ENCODE results near the gene ADAM17. TPM values are rescaled to one million over a fixed set of nuclear protein-coding genes. Genes with fewer than 3 reads are reported as not detected.

Gene ADAM17
- total and polyA plus RNA-seq, 4 donors = 3.3 to 14.1 (median 7.9) TPM

DNA sequence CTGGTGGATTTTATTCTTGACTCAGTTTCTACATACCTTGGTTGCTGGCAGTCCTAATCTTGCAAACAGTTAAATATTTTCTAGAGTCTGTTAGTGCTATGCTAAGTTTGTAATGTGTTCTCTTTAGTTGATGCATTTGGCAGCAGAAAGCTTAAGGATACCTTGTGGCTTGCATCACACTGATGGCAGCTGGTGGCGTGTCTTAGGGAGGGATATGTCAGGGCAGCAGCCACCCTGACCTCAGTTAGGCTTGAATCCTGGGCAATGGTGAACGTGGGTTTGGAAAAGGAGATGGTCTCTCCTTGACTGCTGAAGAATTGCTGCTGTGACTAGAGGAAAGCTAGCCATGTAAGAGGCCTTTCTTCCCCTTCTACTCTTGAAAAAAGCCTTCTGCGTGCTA lies 77.1 kb downstream of the ADAM17 start:
- Histone ChIP-seq H3K27me3 (ENCODE audit: control insufficient read depth in 4 of 4, insufficient read depth in 4 of 4, low read length in 3 of 4) (no peaks in the 10 kb centered on the region), H3K4me1 (ENCODE audit: control insufficient read depth in 4 of 4, insufficient read depth in 4 of 4, low read length in 3 of 4) (peaks cover 2 to 13% (median 6%) of the 10 kb centered on the region in 4 donors), H3K9me3 (ENCODE audit: control insufficient read depth in 4 of 4, low read length in 3 of 4) (no peaks in the 10 kb centered on the region), H3K9ac (ENCODE audit: low read depth in 1 of 2, low read length in 2 of 2) (no peak overlapping the region), H3K27ac (ENCODE audit: low read depth in 1 of 2, low read length in 2 of 2) (no peak overlapping the region), H3K4me3 (ENCODE audit: low read depth in 1 of 3, low read length in 3 of 3) (no peak overlapping the region), H3K36me3 (ENCODE audit: control insufficient read depth in 4 of 4, insufficient read depth in 3 of 4, low read depth in 1 of 4, low read length in 3 of 4) (peaks cover 19 to 30% (median 25%) of the 10 kb centered on the region in 4 donors)
- DNase-seq (ENCODE audit: low spot score) = no peak
- WGBS = 95% methylated on average over 3 of the region's 3 CpGs
- TF ChIP-seq NR2F2 (IDR thresholded peaks at IDR 0.05) (no peak), TAF1 (conservative IDR thresholded peaks at IDR 0.05) (no peak), HNF4G (IDR thresholded peaks at IDR 0.05) (no peak), JUND (IDR thresholded peaks at IDR 0.05) (no peak), RXRA (IDR thresholded peaks at IDR 0.05) (no peak), FOXA2 (IDR thresholded peaks at IDR 0.05) (no peak), EGR1 (IDR thresholded peaks at IDR 0.05; ENCODE audit: low read depth in 2 of 2) (no peak), HNF4A (conservative IDR thresholded peaks at IDR 0.05) (no peak), CTCF (IDR thresholded peaks at IDR 0.05; ENCODE audit: low read depth, low read length, missing input control) (no peak), ZBTB33 (IDR thresholded peaks at IDR 0.05) (no peak), YY1 (IDR thresholded peaks at IDR 0.05) (no peak)
- TF ChIP-seq, protein P1, sequence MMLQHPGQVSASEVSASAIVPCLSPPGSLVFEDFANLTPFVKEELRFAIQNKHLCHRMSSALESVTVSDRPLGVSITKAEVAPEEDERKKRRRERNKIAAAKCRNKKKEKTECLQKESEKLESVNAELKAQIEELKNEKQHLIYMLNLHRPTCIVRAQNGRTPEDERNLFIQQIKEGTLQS (IDR thresholded peaks at IDR 0.05) = no peak
- TF ChIP-seq, protein P2, sequence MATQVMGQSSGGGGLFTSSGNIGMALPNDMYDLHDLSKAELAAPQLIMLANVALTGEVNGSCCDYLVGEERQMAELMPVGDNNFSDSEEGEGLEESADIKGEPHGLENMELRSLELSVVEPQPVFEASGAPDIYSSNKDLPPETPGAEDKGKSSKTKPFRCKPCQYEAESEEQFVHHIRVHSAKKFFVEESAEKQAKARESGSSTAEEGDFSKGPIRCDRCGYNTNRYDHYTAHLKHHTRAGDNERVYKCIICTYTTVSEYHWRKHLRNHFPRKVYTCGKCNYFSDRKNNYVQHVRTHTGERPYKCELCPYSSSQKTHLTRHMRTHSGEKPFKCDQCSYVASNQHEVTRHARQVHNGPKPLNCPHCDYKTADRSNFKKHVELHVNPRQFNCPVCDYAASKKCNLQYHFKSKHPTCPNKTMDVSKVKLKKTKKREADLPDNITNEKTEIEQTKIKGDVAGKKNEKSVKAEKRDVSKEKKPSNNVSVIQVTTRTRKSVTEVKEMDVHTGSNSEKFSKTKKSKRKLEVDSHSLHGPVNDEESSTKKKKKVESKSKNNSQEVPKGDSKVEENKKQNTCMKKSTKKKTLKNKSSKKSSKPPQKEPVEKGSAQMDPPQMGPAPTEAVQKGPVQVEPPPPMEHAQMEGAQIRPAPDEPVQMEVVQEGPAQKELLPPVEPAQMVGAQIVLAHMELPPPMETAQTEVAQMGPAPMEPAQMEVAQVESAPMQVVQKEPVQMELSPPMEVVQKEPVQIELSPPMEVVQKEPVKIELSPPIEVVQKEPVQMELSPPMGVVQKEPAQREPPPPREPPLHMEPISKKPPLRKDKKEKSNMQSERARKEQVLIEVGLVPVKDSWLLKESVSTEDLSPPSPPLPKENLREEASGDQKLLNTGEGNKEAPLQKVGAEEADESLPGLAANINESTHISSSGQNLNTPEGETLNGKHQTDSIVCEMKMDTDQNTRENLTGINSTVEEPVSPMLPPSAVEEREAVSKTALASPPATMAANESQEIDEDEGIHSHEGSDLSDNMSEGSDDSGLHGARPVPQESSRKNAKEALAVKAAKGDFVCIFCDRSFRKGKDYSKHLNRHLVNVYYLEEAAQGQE (IDR thresholded peaks at IDR 0.05) = no peak

DNA sequence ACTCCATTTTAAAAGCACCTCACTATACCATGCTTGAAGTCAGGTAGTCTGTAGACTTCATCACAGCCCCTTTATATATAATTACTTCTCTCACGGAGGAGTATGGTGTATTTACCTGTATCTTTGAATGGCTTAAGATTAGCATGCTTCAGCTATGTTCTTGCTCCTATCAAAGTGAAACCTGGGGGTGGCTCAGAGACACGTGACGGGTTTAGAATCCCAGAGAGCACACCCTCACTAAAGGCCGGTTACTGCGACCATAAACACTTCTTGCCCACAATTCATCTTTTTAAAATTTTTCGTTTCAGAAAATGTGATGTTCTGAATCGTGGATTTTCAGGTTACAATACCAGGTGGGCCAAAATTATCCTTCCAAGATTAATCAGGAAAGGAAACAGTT lies 77.7 kb downstream of the ADAM17 start:
- peaks cover 2 to 16% (median 7%) of the 10 kb centered on the region in 4 donors for H3K4me1 ChIP-seq (ENCODE audit: control insufficient read depth in 4 of 4, insufficient read depth in 4 of 4, low read length in 3 of 4)
- no peaks in the 10 kb centered on the region for H3K27me3 ChIP-seq (ENCODE audit: control insufficient read depth in 4 of 4, insufficient read depth in 4 of 4, low read length in 3 of 4)
- 92% methylated on average over 7 of the region's 7 CpGs for WGBS
- TF ChIP-seq, protein P3, sequence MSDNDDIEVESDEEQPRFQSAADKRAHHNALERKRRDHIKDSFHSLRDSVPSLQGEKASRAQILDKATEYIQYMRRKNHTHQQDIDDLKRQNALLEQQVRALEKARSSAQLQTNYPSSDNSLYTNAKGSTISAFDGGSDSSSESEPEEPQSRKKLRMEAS (IDR thresholded peaks at IDR 0.05) = no peak
- TF ChIP-seq FOXA1 (IDR thresholded peaks at IDR 0.05) (no peak), TAF1 (conservative IDR thresholded peaks at IDR 0.05) (no peak), HNF4G (IDR thresholded peaks at IDR 0.05) (no peak), RXRA (IDR thresholded peaks at IDR 0.05) (no peak), SP1 (IDR thresholded peaks at IDR 0.05) (no peak), HNF4A (conservative IDR thresholded peaks at IDR 0.05) (no peak), YY1 (IDR thresholded peaks at IDR 0.05) (no peak), GABPA (IDR thresholded peaks at IDR 0.05 in 1 of 2, conservative IDR thresholded peaks at IDR 0.05 in 1 of 2) (no peak), NR2F2 (IDR thresholded peaks at IDR 0.05) (no peak), FOXA2 (IDR thresholded peaks at IDR 0.05) (no peak)
- no peak overlapping the region for H3K4me3 ChIP-seq (ENCODE audit: low read depth in 1 of 3, low read length in 3 of 3)
- no peak for DNase-seq (ENCODE audit: low spot score)
- no peak overlapping the region for H3K9ac ChIP-seq (ENCODE audit: low read depth in 1 of 2, low read length in 2 of 2)
- no peak overlapping the region for H3K27ac ChIP-seq (ENCODE audit: low read depth in 1 of 2, low read length in 2 of 2)
- peaks cover 15 to 25% (median 20%) of the 10 kb centered on the region in 4 donors for H3K36me3 ChIP-seq (ENCODE audit: control insufficient read depth in 4 of 4, insufficient read depth in 3 of 4, low read depth in 1 of 4, low read length in 3 of 4)
- H3K9me3 ChIP-seq (ENCODE audit: control insufficient read depth in 4 of 4, low read length in 3 of 4) = no peaks in the 10 kb centered on the region

Data from liver (tissue), 9 donors.